ENCODE measurements around the gene TMEM151B. TPM values are rescaled to one million over a fixed set of nuclear protein-coding genes. Genes with fewer than 3 reads are reported as not detected.
A peak's percentile ranks its signal among the peaks of the same experiment; 100 is the strongest.

Gene TMEM151B
- total and polyA plus RNA-seq, 2 of the 13 experiments (the other 11 are each of a cell fraction or from before 2014, with no cell fraction given), result not detected

- Histone ChIP-seq H4K20me1 (ENCODE audit: insufficient read depth, low read length) (peaks cover 85% of the 10 kb centered on the region), H3K36me3 (replicated peaks in 1 of 2; ENCODE audit: control insufficient read depth in 1 of 2, insufficient read depth in 2 of 2, low read length in 2 of 2) (peaks cover 45 to 71% of the 10 kb centered on the region in 2 experiments), H3K4me2 (ENCODE audit: low read depth, low read length) (peak overlapping the region; percentile 13; the same call in 1 of the 2 replicates), H2AFZ (ENCODE audit: low read length) (no peak overlapping the region), H3K27me3 (ENCODE audit: control insufficient read depth in 1 of 2, insufficient read depth in 2 of 2, low read length in 2 of 2) (no peaks in the 10 kb centered on the region; a peak in 1 of 5 replicates), H3K9ac (ENCODE audit: insufficient read depth, low read depth, low read length) (no peak overlapping the region), H3K9me3 (ENCODE audit: low read length) (no peaks in the 10 kb centered on the region), H3K79me2 (ENCODE audit: insufficient read depth, low read length) (peaks cover 58% of the 10 kb centered on the region), H3K4me1 (ENCODE audit: insufficient read depth, low read length) (peaks cover 73% of the 10 kb centered on the region), H3K4me3 (replicated peaks in 1 of 3; ENCODE audit: insufficient read depth in 1 of 3, low read depth in 2 of 3, low read length in 3 of 3) (no peak overlapping the region; a peak in 1 of 6 replicates), H3K27ac (ENCODE audit: extremely low read length, insufficient read depth, low read length) (no peak overlapping the region)
- ATAC-seq (no peak), DNase-seq (ENCODE audit: low spot score) (no peak), FAIRE-seq (no peak)
- ChIA-PET POLR2A (no interaction called here), CTCF (ENCODE audit: low intra/inter-chr PET ratio, low total read pairs) (no interaction called here)
- in situ Hi-C loops (cut with HindIII; ENCODE audit: extremely low pct_ligation_motif_present, low pct_unique_long_range_greater_than_20kb) (no loop called here), intact Hi-C loops (cut with micrococcal nuclease; ENCODE audit: unreplicated experiment) (loop anchor here (5.0 kb wide), 1 partner anchor 153 kb away; no protein-coding TSS in a partner anchor)
- WGBS (ENCODE audit: low lambda C conversion rate), result 86% methylated on average over 3 of the region's 3 CpGs
- BruUV-seq (replicated peaks), result no TSS peak
- TF ChIP-seq ZNF674 (CRISPR knock-in tag; IDR thresholded peaks at IDR 0.05; ENCODE audit: low read depth) (no peak), YY1 (IDR thresholded peaks at IDR 0.05; ENCODE audit: insufficient read depth, insufficient replicate concordance, low read depth, low read length) (no peak), ZNF567 (CRISPR knock-in tag; IDR thresholded peaks at IDR 0.05; ENCODE audit: borderline replicate concordance) (no peak), AGO2 (optimal IDR thresholded peaks at IDR 0.05; ENCODE audit: low read depth, low read length) (peak; percentile 46), CCDC6 (CRISPR knock-in tag; IDR thresholded peaks at IDR 0.05) (no peak), GATA4 (IDR thresholded peaks at IDR 0.05; ENCODE audit: borderline replicate concordance, low read depth) (0 out of 2 replicates have a peak, but pooled peaks have one; percentile 7), BRF2 (CRISPR knock-in tag; IDR thresholded peaks at IDR 0.05) (no peak), ZNF44 (CRISPR knock-in tag; IDR thresholded peaks at IDR 0.05) (no peak), PRDM4 (CRISPR knock-in tag; IDR thresholded peaks at IDR 0.05; ENCODE audit: borderline replicate concordance) (no peak), XRCC5 (optimal IDR thresholded peaks at IDR 0.05; ENCODE audit: low read length) (no peak), AGO1 (IDR thresholded peaks at IDR 0.05; ENCODE audit: low read depth, low read length, poor library complexity, severe bottlenecking) (peak; percentile 85), ZNF746 (CRISPR knock-in tag; IDR thresholded peaks at IDR 0.05) (no peak), ZNF34 (CRISPR knock-in tag; IDR thresholded peaks at IDR 0.05; ENCODE audit: borderline replicate concordance) (no peak), RBFOX2 (IDR thresholded peaks at IDR 0.05; ENCODE audit: low read depth, low read length) (peak; percentile 61), SSRP1 (CRISPR knock-in tag; IDR thresholded peaks at IDR 0.05) (0 out of 2 replicates have a peak, but pooled peaks have one; percentile 24), AHR (CRISPR knock-in tag; IDR thresholded peaks at IDR 0.05) (no peak), ZFP36 (IDR thresholded peaks at IDR 0.05; ENCODE audit: borderline replicate concordance, low read depth, low read length, partially characterized antibody) (no peak), POLR2A (IDR thresholded peaks at IDR 0.05; ENCODE audit: insufficient read depth in 1 of 2, low read depth in 2 of 2, low read length in 2 of 2) (peak in 1 of 2 experiments; percentile 60; a peak in 2 of 4 replicates)
- TF ChIP-seq, protein P1, sequence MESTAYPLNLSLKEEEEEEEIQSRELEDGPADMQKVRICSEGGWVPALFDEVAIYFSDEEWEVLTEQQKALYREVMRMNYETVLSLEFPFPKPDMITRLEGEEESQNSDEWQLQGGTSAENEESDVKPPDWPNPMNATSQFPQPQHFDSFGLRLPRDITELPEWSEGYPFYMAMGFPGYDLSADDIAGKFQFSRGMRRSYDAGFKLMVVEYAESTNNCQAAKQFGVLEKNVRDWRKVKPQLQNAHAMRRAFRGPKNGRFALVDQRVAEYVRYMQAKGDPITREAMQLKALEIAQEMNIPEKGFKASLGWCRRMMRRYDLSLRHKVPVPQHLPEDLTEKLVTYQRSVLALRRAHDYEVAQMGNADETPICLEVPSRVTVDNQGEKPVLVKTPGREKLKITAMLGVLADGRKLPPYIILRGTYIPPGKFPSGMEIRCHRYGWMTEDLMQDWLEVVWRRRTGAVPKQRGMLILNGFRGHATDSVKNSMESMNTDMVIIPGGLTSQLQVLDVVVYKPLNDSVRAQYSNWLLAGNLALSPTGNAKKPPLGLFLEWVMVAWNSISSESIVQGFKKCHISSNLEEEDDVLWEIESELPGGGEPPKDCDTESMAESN (CRISPR knock-in tag; conservative IDR thresholded peaks at IDR 0.05), result no peak
Observed at GRCh38 chr6:44250718-44251123, 19.5 kb upstream of the TMEM151B start.

All from HepG2 (cell line).